ENCODE results near the gene SF3A2.

SF3A2 gene

GRCh38 chr19:2268480-2268830, 31.8 kb downstream of the SF3A2 start:
- no peak for DNase-seq (ENCODE audit: low spot score)
- Histone ChIP-seq H3K79me1 (ENCODE audit: low read depth, low read length) (peaks cover 12% of the 10 kb centered on the region), H2BK15ac (ENCODE audit: low read length) (no peak overlapping the region), H3K4me2 (ENCODE audit: insufficient read depth, low read length, poor library complexity, severe bottlenecking) (no peak overlapping the region), H3K4ac (ENCODE audit: low read length) (no peak overlapping the region), H3K23ac (ENCODE audit: low read depth, low read length, poor library complexity) (no peak overlapping the region), H2BK5ac (ENCODE audit: low read length) (no peak overlapping the region), H3K14ac (ENCODE audit: low read length) (no peak overlapping the region), H3K9ac (ENCODE audit: low read depth, low read length, poor library complexity) (no peak overlapping the region), H3K18ac (ENCODE audit: low read length) (no peak overlapping the region), H3K27me3 (ENCODE audit: control insufficient read depth in 3 of 3, insufficient read depth in 3 of 3, low read depth in 1 of 3, low read length in 3 of 3) (no peaks in the 10 kb centered on the region), H4K91ac (ENCODE audit: low read depth, low read length, poor library complexity) (no peak overlapping the region), H3K36me3 (replicated peaks in 1 of 2; ENCODE audit: control insufficient read depth in 2 of 2, insufficient read depth in 2 of 2, low read length in 2 of 2) (peaks cover 13 to 21% of the 10 kb centered on the region in 2 donors), H2AK5ac (ENCODE audit: low read depth, low read length) (no peak overlapping the region), H2AFZ (ENCODE audit: low read length) (no peak overlapping the region), H3K9me3 (replicated peaks in 1 of 2; ENCODE audit: control insufficient read depth in 2 of 2, insufficient read depth in 1 of 2, low read depth in 1 of 2, low read length in 2 of 2) (no peaks in the 10 kb centered on the region), H4K8ac (ENCODE audit: low read depth, low read length) (no peak overlapping the region), H3K4me1 (ENCODE audit: control insufficient read depth in 2 of 2, insufficient read depth in 1 of 2, low read depth in 1 of 2, low read length in 2 of 2) (peaks cover 10 to 22% of the 10 kb centered on the region in 2 donors), H3K4me3 (ENCODE audit: low read length in 2 of 2) (peak overlapping the region in 1 of 2 donors; percentile 100), H3K27ac (replicated peaks; ENCODE audit: low read length) (no peak overlapping the region), H2BK120ac (ENCODE audit: low read depth, low read length) (no peak overlapping the region), H2BK12ac (ENCODE audit: low read length) (no peak overlapping the region)
- no CpG with 5 or more reads among the region's 4 CpGs for WGBS, 2 donors (ENCODE audit: extremely low coverage in 2 of 2, insufficient read length in 2 of 2, insufficient replicate concordance in 1 of 2)

- Histone ChIP-seq H3K27me3 (ENCODE audit: control insufficient read depth in 3 of 3, insufficient read depth in 3 of 3, low read depth in 1 of 3, low read length in 3 of 3) (no peaks in the 10 kb centered on the region), H4K91ac (ENCODE audit: low read depth, low read length, poor library complexity) (no peak overlapping the region), H3K9ac (ENCODE audit: low read depth, low read length, poor library complexity) (peak overlapping the region; percentile 81), H3K79me1 (ENCODE audit: low read depth, low read length) (peaks cover 12% of the 10 kb centered on the region), H3K14ac (ENCODE audit: low read length) (no peak overlapping the region), H2AFZ (ENCODE audit: low read length) (peak overlapping the region; percentile 87), H4K8ac (ENCODE audit: low read depth, low read length) (no peak overlapping the region), H3K27ac (replicated peaks; ENCODE audit: low read length) (no peak overlapping the region), H2BK5ac (ENCODE audit: low read length) (no peak overlapping the region), H2BK15ac (ENCODE audit: low read length) (no peak overlapping the region), H2BK120ac (ENCODE audit: low read depth, low read length) (no peak overlapping the region), H2BK12ac (ENCODE audit: low read length) (no peak overlapping the region), H2AK5ac (ENCODE audit: low read depth, low read length) (no peak overlapping the region), H3K4ac (ENCODE audit: low read length) (no peak overlapping the region), H3K9me3 (replicated peaks in 1 of 2; ENCODE audit: control insufficient read depth in 2 of 2, insufficient read depth in 1 of 2, low read depth in 1 of 2, low read length in 2 of 2) (no peaks in the 10 kb centered on the region), H3K4me3 (ENCODE audit: low read length in 2 of 2) (peak overlapping the region; percentile 81 to 100), H3K4me1 (ENCODE audit: control insufficient read depth in 2 of 2, insufficient read depth in 1 of 2, low read depth in 1 of 2, low read length in 2 of 2) (peaks cover 11 to 24% of the 10 kb centered on the region in 2 donors), H3K18ac (ENCODE audit: low read length) (peak overlapping the region; percentile 89), H3K36me3 (replicated peaks in 1 of 2; ENCODE audit: control insufficient read depth in 2 of 2, insufficient read depth in 2 of 2, low read length in 2 of 2) (peaks cover 13 to 22% of the 10 kb centered on the region in 2 donors), H3K23ac (ENCODE audit: low read depth, low read length, poor library complexity) (no peak overlapping the region), H3K4me2 (ENCODE audit: insufficient read depth, low read length, poor library complexity, severe bottlenecking) (peak overlapping the region; percentile 56)
- no peak for DNase-seq (ENCODE audit: low spot score)
- no CpG with 5 or more reads among the region's 19 CpGs for whole genome bisulfite sequencing, 2 donors (ENCODE audit: extremely low coverage in 2 of 2, insufficient read length in 2 of 2, insufficient replicate concordance in 1 of 2)
These were observed 32.2 kb downstream of the SF3A2 start for GRCh38 chr19:2268861-2269243.

- H3K9ac ChIP-seq (ENCODE audit: low read depth, low read length, poor library complexity): peak overlapping the region; percentile 99
- H3K4ac ChIP-seq (ENCODE audit: low read length): peak overlapping the region; percentile 66
- H4K8ac ChIP-seq (ENCODE audit: low read depth, low read length): no peak overlapping the region
- H2BK12ac ChIP-seq (ENCODE audit: low read length): no peak overlapping the region
- peaks cover 19% of the 10 kb centered on the region for H3K79me1 ChIP-seq (ENCODE audit: low read depth, low read length)
- no peak overlapping the region for H4K91ac ChIP-seq (ENCODE audit: low read depth, low read length, poor library complexity)
- no peaks in the 10 kb centered on the region for H3K9me3 ChIP-seq (replicated peaks in 1 of 2; ENCODE audit: control insufficient read depth in 2 of 2, insufficient read depth in 1 of 2, low read depth in 1 of 2, low read length in 2 of 2)
- H3K4me3 ChIP-seq (ENCODE audit: low read length in 2 of 2): peak overlapping the region; percentile 100
- peak overlapping the region; percentile 90 for H2AK5ac ChIP-seq (ENCODE audit: low read depth, low read length)
- H2BK5ac ChIP-seq (ENCODE audit: low read length): peak overlapping the region; percentile 95
- H2AFZ ChIP-seq (ENCODE audit: low read length): peak overlapping the region; percentile 87
- no CpG with 5 or more reads among the region's 103 CpGs for WGBS, 2 donors (ENCODE audit: extremely low coverage in 2 of 2, insufficient read length in 2 of 2, insufficient replicate concordance in 1 of 2)
- H3K14ac ChIP-seq (ENCODE audit: low read length): peak overlapping the region; percentile 98
- DNase-seq (ENCODE audit: low spot score): peak; percentile 97
- peak overlapping the region; percentile 18 for H2BK120ac ChIP-seq (ENCODE audit: low read depth, low read length)
- peaks cover 15 to 28% of the 10 kb centered on the region in 2 donors for H3K36me3 ChIP-seq (replicated peaks in 1 of 2; ENCODE audit: control insufficient read depth in 2 of 2, insufficient read depth in 2 of 2, low read length in 2 of 2)
- H3K4me1 ChIP-seq (ENCODE audit: control insufficient read depth in 2 of 2, insufficient read depth in 1 of 2, low read depth in 1 of 2, low read length in 2 of 2): peaks cover 11 to 24% of the 10 kb centered on the region in 2 donors
- H3K4me2 ChIP-seq (ENCODE audit: insufficient read depth, low read length, poor library complexity, severe bottlenecking): peak overlapping the region; percentile 77
- H3K18ac ChIP-seq (ENCODE audit: low read length): peak overlapping the region; percentile 98
- H3K23ac ChIP-seq (ENCODE audit: low read depth, low read length, poor library complexity): peak overlapping the region; percentile 100
- H2BK15ac ChIP-seq (ENCODE audit: low read length): no peak overlapping the region
- no peaks in the 10 kb centered on the region for H3K27me3 ChIP-seq (ENCODE audit: control insufficient read depth in 3 of 3, insufficient read depth in 3 of 3, low read depth in 1 of 3, low read length in 3 of 3)
- H3K27ac ChIP-seq (replicated peaks; ENCODE audit: low read length): peak overlapping the region; percentile 59
These were observed 32.9 kb downstream of the SF3A2 start for GRCh38 chr19:2269244-2270156.

GRCh38 chr19:2270157-2270422, 33.5 kb downstream of the SF3A2 start:
- H3K4me3 ChIP-seq (ENCODE audit: low read length in 2 of 2): peak overlapping the region; percentile 100
- no peak overlapping the region for H3K27ac ChIP-seq (replicated peaks; ENCODE audit: low read length)
- no peak overlapping the region for H2BK120ac ChIP-seq (ENCODE audit: low read depth, low read length)
- H3K79me1 ChIP-seq (ENCODE audit: low read depth, low read length): peaks cover 19% of the 10 kb centered on the region
- H2BK15ac ChIP-seq (ENCODE audit: low read length): no peak overlapping the region
- peak overlapping the region; percentile 66 for H3K4ac ChIP-seq (ENCODE audit: low read length)
- peaks cover 15 to 28% of the 10 kb centered on the region in 2 donors for H3K36me3 ChIP-seq (replicated peaks in 1 of 2; ENCODE audit: control insufficient read depth in 2 of 2, insufficient read depth in 2 of 2, low read length in 2 of 2)
- DNase-seq (ENCODE audit: low spot score): no peak
- H3K18ac ChIP-seq (ENCODE audit: low read length): peak overlapping the region; percentile 98
- H3K23ac ChIP-seq (ENCODE audit: low read depth, low read length, poor library complexity): peak overlapping the region; percentile 100
- peak overlapping the region; percentile 99 for H3K9ac ChIP-seq (ENCODE audit: low read depth, low read length, poor library complexity)
- peaks cover 11 to 25% of the 10 kb centered on the region in 2 donors for H3K4me1 ChIP-seq (ENCODE audit: control insufficient read depth in 2 of 2, insufficient read depth in 1 of 2, low read depth in 1 of 2, low read length in 2 of 2)
- peak overlapping the region; percentile 77 for H3K4me2 ChIP-seq (ENCODE audit: insufficient read depth, low read length, poor library complexity, severe bottlenecking)
- peak overlapping the region; percentile 87 for H2BK5ac ChIP-seq (ENCODE audit: low read length)
- no peak overlapping the region for H2AFZ ChIP-seq (ENCODE audit: low read length)
- WGBS, 2 donors (ENCODE audit: extremely low coverage in 2 of 2, insufficient read length in 2 of 2, insufficient replicate concordance in 1 of 2): no CpG with 5 or more reads among the region's 30 CpGs
- peak overlapping the region; percentile 100 for H3K14ac ChIP-seq (ENCODE audit: low read length)
- no peaks in the 10 kb centered on the region for H3K27me3 ChIP-seq (ENCODE audit: control insufficient read depth in 3 of 3, insufficient read depth in 3 of 3, low read depth in 1 of 3, low read length in 3 of 3)
- no peak overlapping the region for H4K91ac ChIP-seq (ENCODE audit: low read depth, low read length, poor library complexity)
- H3K9me3 ChIP-seq (replicated peaks in 1 of 2; ENCODE audit: control insufficient read depth in 2 of 2, insufficient read depth in 1 of 2, low read depth in 1 of 2, low read length in 2 of 2): no peaks in the 10 kb centered on the region
- H2BK12ac ChIP-seq (ENCODE audit: low read length): no peak overlapping the region
- H4K8ac ChIP-seq (ENCODE audit: low read depth, low read length): no peak overlapping the region
- H2AK5ac ChIP-seq (ENCODE audit: low read depth, low read length): peak overlapping the region; percentile 90
